Measurements from ENCODE around the gene TMEM62.
"Not testable (repeated sequence)": the region's sequence is repeated elsewhere in the genome, so short reads cannot be mapped to it uniquely, and the experiment has no call there.

Gene TMEM62

GRCh38 chr15:43210807-43211206, 77.4 kb downstream of the TMEM62 start:
- no peak for DNase-seq

- no peak for DNase-seq
Observed at GRCh38 chr15:43211224-43211735, 77.9 kb downstream of the TMEM62 start.

GRCh38 chr15:43212299-43212698, 78.9 kb downstream of the TMEM62 start:
- DNase-seq, result no peak

GRCh38 chr15:43212951-43213350, 79.6 kb downstream of the TMEM62 start:
- no peak for DNase-seq

- DNase-seq, result no peak
Observed at GRCh38 chr15:43213466-43213865, 80.1 kb downstream of the TMEM62 start.

- no peak for DNase-seq
Observed at GRCh38 chr15:43214169-43214568, 80.8 kb downstream of the TMEM62 start.

GRCh38 chr15:43214592-43215295, 81.4 kb downstream of the TMEM62 start:
- DNase-seq, result no peak

GRCh38 chr15:43215961-43216360, 82.6 kb downstream of the TMEM62 start:
- no peak for DNase-seq

GRCh38 chr15:43218908-43219706, 85.7 kb downstream of the TMEM62 start:
- DNase-seq, result peak in 1 of 2 experiments; percentile 37

- no peak for DNase-seq
Observed at GRCh38 chr15:43219929-43220928, 86.8 kb downstream of the TMEM62 start.

GRCh38 chr15:43220991-43221403, 87.6 kb downstream of the TMEM62 start, which contains the start of gene EPB42:
Gene EPB42, minus strand, starts transcription at chr15:43221018. Its CDS starts 193 bp downstream, at chr15:43220825.
- no peak for DNase-seq

- DNase-seq, result no peak
Observed at GRCh38 chr15:43221422-43221821, 88.0 kb downstream of the TMEM62 start.

- DNase-seq, result peak; percentile 45 to 59
Observed at GRCh38 chr15:43225201-43225949, 92.0 kb downstream of the TMEM62 start.

GRCh38 chr15:43225950-43226255, 92.5 kb downstream of the TMEM62 start:
- not testable (repeated sequence) for DNase-seq

- no peak for DNase-seq
Observed at GRCh38 chr15:43226436-43227305, 93.3 kb downstream of the TMEM62 start.

- DNase-seq, result no peak
Observed at GRCh38 chr15:43229977-43230376, 96.6 kb downstream of the TMEM62 start.

- DNase-seq, result no peak
Observed at GRCh38 chr15:43230640-43231115, 97.3 kb downstream of the TMEM62 start.

GRCh38 chr15:43232289-43232874, 99.0 kb downstream of the TMEM62 start:
- no peak for DNase-seq

All from activated T-cell treated with anti-CD3 and anti-CD28 coated beads, Interleukin-2, amount 50 U/mL, for 48 hours (primary cell).